SK-N-SH treated with all-trans-retinoic acid at 6 μM for 48 hours (cell line): ENCODE measurements around the gene SAMD11.
A peak's percentile ranks its signal among the peaks of the same experiment; 100 is the strongest.
"Not testable (repeated sequence)": the region's sequence is repeated elsewhere in the genome, so short reads cannot be mapped to it uniquely, and the experiment has no call there.

Experiments
- ATAC-seq: fragments of 200-7000 bp; cut with Tn5 transposase; 3 replicates; pipeline ENCODE4 v1.9.1; 2020; ENCODE audit warnings: mild to moderate bottlenecking, moderate library complexity
- ARNTL ChIP-seq: fragments of 450-650 bp; formaldehyde crosslinking; IDR thresholded peaks from 2 replicates; pipeline ENCODE4 v1.5.0; 2020; ENCODE audit warnings: low read depth, mild to moderate bottlenecking, moderate library complexity, borderline replicate concordance
- CSDC2 ChIP-seq: fragments of 250-450 bp; sonication (Bioruptor Pico); IDR thresholded peaks from 2 replicates; pipeline ENCODE4 v1.5.0; 2020; ENCODE audit warnings: mild to moderate bottlenecking, moderate library complexity
- ESRRG ChIP-seq: fragments of 250-450 bp; sonication (Bioruptor Pico); IDR thresholded peaks from 2 replicates; pipeline ENCODE4 v1.6.1; 2021; ENCODE audit warnings: mild to moderate bottlenecking
- GLIS3 ChIP-seq: fragments of 250-450 bp; sonication (Bioruptor Pico); IDR thresholded peaks from 2 replicates; pipeline ENCODE4 v1.5.0; 2020; ENCODE audit warnings: mild to moderate bottlenecking, moderate library complexity
- OSR1 ChIP-seq: fragments of 250-450 bp; sonication (Bioruptor Pico); IDR thresholded peaks from 2 replicates; pipeline ENCODE4 v1.8.0; 2022; ENCODE audit warnings: moderate library complexity, mild to moderate bottlenecking, inconsistent platforms
- PPARA ChIP-seq: fragments of 250-450 bp; sonication (Bioruptor Pico); IDR thresholded peaks from 2 replicates; pipeline ENCODE4 v1.5.0; 2020; ENCODE audit warnings: mild to moderate bottlenecking, borderline replicate concordance
- RARB ChIP-seq: fragments of 250-450 bp; sonication (Bioruptor Pico); IDR thresholded peaks from 2 replicates; pipeline ENCODE4 v1.8.0; 2021; ENCODE audit warnings: mild to moderate bottlenecking, moderate library complexity
- SNAI2 ChIP-seq: fragments of 250-450 bp; sonication (Bioruptor Pico); IDR thresholded peaks from 2 replicates; pipeline ENCODE4 v1.5.0; 2020; ENCODE audit warnings: mild to moderate bottlenecking, moderate library complexity
- TCF4 ChIP-seq: fragments of 250-450 bp; sonication (Bioruptor Pico); IDR thresholded peaks from 2 replicates; pipeline ENCODE4 v1.8.0; 2021; ENCODE audit warnings: mild to moderate bottlenecking, moderate library complexity, borderline replicate concordance
- TOX ChIP-seq: fragments of 250-450 bp; sonication (Bioruptor Pico); IDR thresholded peaks from 2 replicates; pipeline ENCODE4 v1.8.0; 2021; ENCODE audit warnings: mild to moderate bottlenecking, moderate library complexity, borderline replicate concordance
- ZC3H10 ChIP-seq: fragments of 250-450 bp; sonication (Bioruptor Pico); IDR thresholded peaks from 2 replicates; pipeline ENCODE4 v1.5.1; 2021; ENCODE audit warnings: mild to moderate bottlenecking, moderate library complexity
- ZFP3 ChIP-seq: fragments of 250-450 bp; sonication (Bioruptor Pico); IDR thresholded peaks from 2 replicates; pipeline ENCODE4 v1.5.0; 2020; ENCODE audit warnings: mild to moderate bottlenecking, moderate library complexity
- ZFP30 ChIP-seq: fragments of 450-650 bp; formaldehyde crosslinking; IDR thresholded peaks from 2 replicates; pipeline ENCODE4 v1.5.0; 2022; ENCODE audit warnings: mild to moderate bottlenecking, moderate library complexity
- ZNF565 ChIP-seq: fragments of 450-650 bp; formaldehyde crosslinking; conservative IDR thresholded peaks from 2 replicates; pipeline ENCODE4 v1.5.0; 2020; ENCODE audit warnings: low read depth, mild to moderate bottlenecking, moderate library complexity
- ZNF70 ChIP-seq: fragments of 450-650 bp; formaldehyde crosslinking; IDR thresholded peaks from 2 replicates; pipeline ENCODE4 v1.5.0; 2020; ENCODE audit warnings: mild to moderate bottlenecking, moderate library complexity
- ZNF8 ChIP-seq: fragments of 450-650 bp; formaldehyde crosslinking; IDR thresholded peaks from 2 replicates; pipeline ENCODE4 v1.5.0; 2020; ENCODE audit warnings: mild to moderate bottlenecking, moderate library complexity
- TF ChIP-seq, protein P1 (sequence below): fragments of 250-450 bp; sonication (Bioruptor Pico); IDR thresholded peaks from 2 replicates; pipeline ENCODE4 v1.5.1; 2020; ENCODE audit warnings: low read depth, mild to moderate bottlenecking, moderate library complexity
- TF ChIP-seq, protein P2 (sequence below): fragments of 250-450 bp; sonication (Bioruptor Pico); IDR thresholded peaks from 2 replicates; pipeline ENCODE4 v1.8.0; 2020; ENCODE audit warnings: mild to moderate bottlenecking, moderate library complexity, borderline replicate concordance
- TF ChIP-seq, protein P3 (sequence below): fragments of 250-450 bp; sonication (Bioruptor Pico); IDR thresholded peaks from 2 replicates; pipeline ENCODE4 v1.5.0; 2020; ENCODE audit warnings: mild to moderate bottlenecking, moderate library complexity
- TF ChIP-seq, protein P4 (sequence below): fragments of 250-450 bp; sonication (Bioruptor Pico); IDR thresholded peaks from 2 replicates; pipeline ENCODE4 v1.5.1; 2021; ENCODE audit warnings: mild to moderate bottlenecking, moderate library complexity
- TF ChIP-seq, protein P5 (sequence below): fragments of 250-450 bp; sonication (Bioruptor Pico); IDR thresholded peaks from 2 replicates; pipeline ENCODE4 v1.8.0; 2021; ENCODE audit warnings: low read depth, mild to moderate bottlenecking, moderate library complexity, borderline replicate concordance

SAMD11 gene

DNA sequence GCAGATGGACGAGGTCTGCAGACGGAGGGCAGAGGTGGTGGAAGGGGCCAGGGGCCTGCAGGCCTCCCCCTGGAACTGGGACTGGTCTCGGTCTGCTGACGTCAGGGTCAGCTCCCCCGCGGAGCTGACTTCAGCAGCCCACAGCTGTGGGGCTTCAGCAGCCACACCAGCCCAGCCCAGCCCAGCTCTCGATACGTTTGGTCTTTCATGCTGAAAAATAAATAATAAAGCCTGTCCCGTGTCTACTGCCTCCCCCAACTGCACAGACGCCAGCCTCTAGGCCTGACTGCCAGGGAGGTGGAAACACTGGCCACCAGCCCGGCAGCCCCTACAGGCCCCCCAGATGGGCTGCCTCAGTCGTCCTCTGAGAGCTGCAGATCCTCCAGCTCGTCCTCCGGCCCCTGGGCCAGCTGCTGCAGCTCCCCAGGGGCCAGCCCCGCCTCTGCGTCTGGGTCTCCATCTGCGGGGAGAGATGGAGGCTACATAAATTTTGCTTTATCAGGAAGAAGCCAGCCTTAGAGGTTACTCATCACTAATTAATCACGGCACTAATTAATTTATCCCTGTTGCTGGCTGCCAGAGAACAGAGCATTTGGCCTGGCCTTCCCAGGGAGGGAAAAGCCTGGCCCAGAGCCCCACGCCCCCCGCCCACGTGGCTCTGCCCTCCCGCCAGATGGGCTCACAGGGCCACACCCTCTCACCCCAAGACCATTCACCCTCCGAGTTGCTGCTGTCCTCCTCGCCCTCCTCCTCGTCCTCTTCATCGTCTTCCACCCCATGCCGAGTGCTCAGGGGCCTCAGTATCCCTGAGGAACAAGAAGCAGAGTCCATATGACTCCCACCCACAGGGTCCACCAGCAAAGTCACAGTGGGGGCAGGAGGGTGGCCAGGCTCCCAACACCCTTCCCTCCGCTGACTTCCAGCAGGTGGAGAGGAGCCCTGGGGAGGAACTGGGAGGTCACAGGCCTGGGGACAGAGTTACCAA is 20.9 kb downstream of the SAMD11 start:
- ATAC-seq, result peak; percentile 2
- TF ChIP-seq ZFP3 (CRISPR knock-in tag) (0 out of 2 replicates have a peak, but pooled peaks have one; percentile 44), PPARA (CRISPR knock-in tag) (no peak), TCF4 (CRISPR knock-in tag) (peak; percentile 43), GLIS3 (CRISPR knock-in tag) (no peak), ZC3H10 (CRISPR knock-in tag) (no peak)
- TF ChIP-seq, protein P1, sequence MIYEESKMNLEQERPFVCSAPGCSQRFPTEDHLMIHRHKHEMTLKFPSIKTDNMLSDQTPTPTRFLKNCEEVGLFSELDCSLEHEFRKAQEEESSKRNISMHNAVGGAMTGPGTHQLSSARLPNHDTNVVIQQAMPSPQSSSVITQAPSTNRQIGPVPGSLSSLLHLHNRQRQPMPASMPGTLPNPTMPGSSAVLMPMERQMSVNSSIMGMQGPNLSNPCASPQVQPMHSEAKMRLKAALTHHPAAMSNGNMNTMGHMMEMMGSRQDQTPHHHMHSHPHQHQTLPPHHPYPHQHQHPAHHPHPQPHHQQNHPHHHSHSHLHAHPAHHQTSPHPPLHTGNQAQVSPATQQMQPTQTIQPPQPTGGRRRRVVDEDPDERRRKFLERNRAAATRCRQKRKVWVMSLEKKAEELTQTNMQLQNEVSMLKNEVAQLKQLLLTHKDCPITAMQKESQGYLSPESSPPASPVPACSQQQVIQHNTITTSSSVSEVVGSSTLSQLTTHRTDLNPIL (CRISPR knock-in tag), result 0 out of 2 replicates have a peak, but pooled peaks have one; percentile 23
- TF ChIP-seq, protein P2, sequence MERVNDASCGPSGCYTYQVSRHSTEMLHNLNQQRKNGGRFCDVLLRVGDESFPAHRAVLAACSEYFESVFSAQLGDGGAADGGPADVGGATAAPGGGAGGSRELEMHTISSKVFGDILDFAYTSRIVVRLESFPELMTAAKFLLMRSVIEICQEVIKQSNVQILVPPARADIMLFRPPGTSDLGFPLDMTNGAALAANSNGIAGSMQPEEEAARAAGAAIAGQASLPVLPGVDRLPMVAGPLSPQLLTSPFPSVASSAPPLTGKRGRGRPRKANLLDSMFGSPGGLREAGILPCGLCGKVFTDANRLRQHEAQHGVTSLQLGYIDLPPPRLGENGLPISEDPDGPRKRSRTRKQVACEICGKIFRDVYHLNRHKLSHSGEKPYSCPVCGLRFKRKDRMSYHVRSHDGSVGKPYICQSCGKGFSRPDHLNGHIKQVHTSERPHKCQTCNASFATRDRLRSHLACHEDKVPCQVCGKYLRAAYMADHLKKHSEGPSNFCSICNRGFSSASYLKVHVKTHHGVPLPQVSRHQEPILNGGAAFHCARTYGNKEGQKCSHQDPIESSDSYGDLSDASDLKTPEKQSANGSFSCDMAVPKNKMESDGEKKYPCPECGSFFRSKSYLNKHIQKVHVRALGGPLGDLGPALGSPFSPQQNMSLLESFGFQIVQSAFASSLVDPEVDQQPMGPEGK (CRISPR knock-in tag), result peak; percentile 63; the same call in 1 of the 2 replicates

DNA sequence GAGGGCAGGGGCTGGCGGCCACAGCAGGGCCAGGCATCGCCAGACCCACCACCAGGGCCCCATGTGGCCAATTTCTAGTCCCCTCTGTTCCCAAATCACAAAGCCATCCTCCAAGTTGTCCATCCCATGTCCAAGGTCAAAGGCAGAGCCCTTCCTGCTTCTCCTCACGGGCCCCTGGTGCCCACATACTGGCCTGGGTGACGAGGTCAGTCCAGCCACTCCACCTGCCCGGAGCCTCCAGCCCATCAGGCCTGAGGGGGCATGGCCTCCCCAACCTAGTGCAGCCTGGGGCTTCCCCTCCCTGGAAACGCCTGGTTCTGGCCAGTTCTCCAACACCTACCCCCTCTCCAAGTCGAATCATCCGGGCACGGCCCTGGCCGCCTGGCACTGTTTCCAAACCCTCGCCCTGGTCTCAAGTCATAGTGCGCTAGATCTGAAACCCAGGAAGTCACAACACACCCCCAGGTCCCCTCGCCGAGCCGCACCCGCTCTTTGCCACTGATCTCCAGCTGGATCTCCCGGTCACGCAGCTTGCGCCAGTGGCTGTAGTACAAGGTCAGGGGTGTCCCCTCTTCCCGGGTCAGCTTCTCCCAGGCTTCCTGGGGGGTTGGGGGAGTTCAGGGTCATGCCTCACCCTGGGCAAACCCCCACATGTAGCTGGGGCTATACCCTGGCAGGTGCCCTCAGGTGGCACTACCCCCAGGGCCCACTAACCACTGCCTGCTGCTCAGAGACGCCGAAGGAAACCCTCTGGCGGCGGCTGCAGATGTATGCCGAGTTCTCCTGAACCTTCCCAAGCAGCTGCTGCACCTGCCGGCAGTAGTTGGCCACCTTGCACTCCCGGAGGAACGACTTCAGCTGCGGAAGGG is 22.2 kb downstream of the SAMD11 start:
- TF ChIP-seq ZFP3 (CRISPR knock-in tag) (no peak), TOX (CRISPR knock-in tag) (no peak), CSDC2 (no peak), OSR1 (no peak), SNAI2 (CRISPR knock-in tag) (no peak), ESRRG (no peak), ARNTL (no peak), ZNF8 (no peak), ZNF565 (CRISPR knock-in tag) (no peak), TCF4 (CRISPR knock-in tag) (no peak), ZFP30 (CRISPR knock-in tag) (no peak), ZNF70 (CRISPR knock-in tag) (no peak), RARB (CRISPR knock-in tag) (no peak), PPARA (CRISPR knock-in tag) (no peak)
- TF ChIP-seq, protein P3, sequence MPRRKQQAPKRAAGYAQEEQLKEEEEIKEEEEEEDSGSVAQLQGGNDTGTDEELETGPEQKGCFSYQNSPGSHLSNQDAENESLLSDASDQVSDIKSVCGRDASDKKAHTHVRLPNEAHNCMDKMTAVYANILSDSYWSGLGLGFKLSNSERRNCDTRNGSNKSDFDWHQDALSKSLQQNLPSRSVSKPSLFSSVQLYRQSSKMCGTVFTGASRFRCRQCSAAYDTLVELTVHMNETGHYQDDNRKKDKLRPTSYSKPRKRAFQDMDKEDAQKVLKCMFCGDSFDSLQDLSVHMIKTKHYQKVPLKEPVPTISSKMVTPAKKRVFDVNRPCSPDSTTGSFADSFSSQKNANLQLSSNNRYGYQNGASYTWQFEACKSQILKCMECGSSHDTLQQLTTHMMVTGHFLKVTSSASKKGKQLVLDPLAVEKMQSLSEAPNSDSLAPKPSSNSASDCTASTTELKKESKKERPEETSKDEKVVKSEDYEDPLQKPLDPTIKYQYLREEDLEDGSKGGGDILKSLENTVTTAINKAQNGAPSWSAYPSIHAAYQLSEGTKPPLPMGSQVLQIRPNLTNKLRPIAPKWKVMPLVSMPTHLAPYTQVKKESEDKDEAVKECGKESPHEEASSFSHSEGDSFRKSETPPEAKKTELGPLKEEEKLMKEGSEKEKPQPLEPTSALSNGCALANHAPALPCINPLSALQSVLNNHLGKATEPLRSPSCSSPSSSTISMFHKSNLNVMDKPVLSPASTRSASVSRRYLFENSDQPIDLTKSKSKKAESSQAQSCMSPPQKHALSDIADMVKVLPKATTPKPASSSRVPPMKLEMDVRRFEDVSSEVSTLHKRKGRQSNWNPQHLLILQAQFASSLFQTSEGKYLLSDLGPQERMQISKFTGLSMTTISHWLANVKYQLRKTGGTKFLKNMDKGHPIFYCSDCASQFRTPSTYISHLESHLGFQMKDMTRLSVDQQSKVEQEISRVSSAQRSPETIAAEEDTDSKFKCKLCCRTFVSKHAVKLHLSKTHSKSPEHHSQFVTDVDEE (CRISPR knock-in tag), result no peak
- TF ChIP-seq, protein P4, sequence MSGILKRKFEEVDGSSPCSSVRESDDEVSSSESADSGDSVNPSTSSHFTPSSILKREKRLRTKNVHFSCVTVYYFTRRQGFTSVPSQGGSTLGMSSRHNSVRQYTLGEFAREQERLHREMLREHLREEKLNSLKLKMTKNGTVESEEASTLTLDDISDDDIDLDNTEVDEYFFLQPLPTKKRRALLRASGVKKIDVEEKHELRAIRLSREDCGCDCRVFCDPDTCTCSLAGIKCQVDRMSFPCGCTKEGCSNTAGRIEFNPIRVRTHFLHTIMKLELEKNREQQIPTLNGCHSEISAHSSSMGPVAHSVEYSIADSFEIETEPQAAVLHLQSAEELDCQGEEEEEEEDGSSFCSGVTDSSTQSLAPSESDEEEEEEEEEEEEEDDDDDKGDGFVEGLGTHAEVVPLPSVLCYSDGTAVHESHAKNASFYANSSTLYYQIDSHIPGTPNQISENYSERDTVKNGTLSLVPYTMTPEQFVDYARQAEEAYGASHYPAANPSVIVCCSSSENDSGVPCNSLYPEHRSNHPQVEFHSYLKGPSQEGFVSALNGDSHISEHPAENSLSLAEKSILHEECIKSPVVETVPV (CRISPR knock-in tag), result no peak
- TF ChIP-seq, protein P1 (CRISPR knock-in tag), result no peak
- TF ChIP-seq, protein P5, sequence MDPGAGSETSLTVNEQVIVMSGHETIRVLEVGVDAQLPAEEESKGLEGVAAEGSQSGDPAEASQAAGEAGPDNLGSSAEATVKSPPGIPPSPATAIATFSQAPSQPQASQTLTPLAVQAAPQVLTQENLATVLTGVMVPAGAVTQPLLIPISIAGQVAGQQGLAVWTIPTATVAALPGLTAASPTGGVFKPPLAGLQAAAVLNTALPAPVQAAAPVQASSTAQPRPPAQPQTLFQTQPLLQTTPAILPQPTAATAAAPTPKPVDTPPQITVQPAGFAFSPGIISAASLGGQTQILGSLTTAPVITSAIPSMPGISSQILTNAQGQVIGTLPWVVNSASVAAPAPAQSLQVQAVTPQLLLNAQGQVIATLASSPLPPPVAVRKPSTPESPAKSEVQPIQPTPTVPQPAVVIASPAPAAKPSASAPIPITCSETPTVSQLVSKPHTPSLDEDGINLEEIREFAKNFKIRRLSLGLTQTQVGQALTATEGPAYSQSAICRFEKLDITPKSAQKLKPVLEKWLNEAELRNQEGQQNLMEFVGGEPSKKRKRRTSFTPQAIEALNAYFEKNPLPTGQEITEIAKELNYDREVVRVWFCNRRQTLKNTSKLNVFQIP (CRISPR knock-in tag), result no peak
- TF ChIP-seq, all 23 proteins: peak for 0
- ATAC-seq, result no peak

DNA sequence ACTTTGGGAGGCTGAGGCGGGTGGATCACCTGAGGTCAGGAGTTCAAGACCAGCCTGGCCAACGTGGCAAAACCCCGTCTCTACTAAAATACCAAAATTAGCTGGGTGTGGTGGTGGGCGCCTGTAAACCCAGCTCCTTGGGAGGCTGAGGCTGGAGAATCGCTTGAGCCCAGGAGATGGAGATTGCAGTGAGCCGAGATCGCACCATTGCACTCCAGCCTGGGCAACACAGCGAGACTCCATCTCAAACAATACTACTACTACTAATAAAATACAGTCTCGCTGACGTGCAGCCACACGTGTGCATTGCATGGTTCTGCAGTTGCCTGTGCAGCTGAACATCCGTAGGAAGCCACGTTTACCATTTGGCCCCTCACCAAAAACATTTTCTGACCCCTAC is 23.1 kb downstream of the SAMD11 start:
- ATAC-seq, result not testable (repeated sequence)
